Stimulated activated CD4-positive, alpha-beta T cell treated with anti-CD3 and anti-CD28 coated beads, Interleukin-1b, Interleukin-23, amount 100 ng/mL, for 48 hours (primary cell): ENCODE results near the gene C1orf210.
A peak's percentile ranks its signal among the peaks of the same experiment; 100 is the strongest.

Experiments used
- DNase-seq: peaks from one replicate; pipeline ENCODE4 v3.0.0-alpha.2; 2020

Gene C1orf210

GRCh38 chr1:43285269-43285990 is at the start of gene C1orf210:
C1orf210 (minus strand) TSS chr1:43285581; CDS start chr1:43283270, 2,311 bp downstream.
- DNase-seq, result no peak

GRCh38 chr1:43334453-43335205 is 49.2 kb upstream of the C1orf210 start:
- DNase-seq, result no peak

GRCh38 chr1:43331688-43332087 is 46.3 kb upstream of the C1orf210 start:
- DNase-seq, result no peak

GRCh38 chr1:43329995-43330751 is 44.8 kb upstream of the C1orf210 start:
- peak; percentile 74 for DNase-seq

- DNase-seq, result no peak
These were observed 42.3 kb upstream of the C1orf210 start for GRCh38 chr1:43327549-43328292.

GRCh38 chr1:43325381-43325780 is 40.0 kb upstream of the C1orf210 start:
- DNase-seq, result no peak

GRCh38 chr1:43324810-43325209 is 39.4 kb upstream of the C1orf210 start:
- no peak for DNase-seq

GRCh38 chr1:43322506-43322905 is 37.1 kb upstream of the C1orf210 start:
- DNase-seq, result no peak

GRCh38 chr1:43321331-43321891 is 36.0 kb upstream of the C1orf210 start:
- DNase-seq, result no peak

GRCh38 chr1:43319766-43320165 is 34.4 kb upstream of the C1orf210 start:
- no peak for DNase-seq

- DNase-seq, result no peak
These were observed 33.9 kb upstream of the C1orf210 start for GRCh38 chr1:43319288-43319687.

- DNase-seq, result no peak
These were observed 33.5 kb upstream of the C1orf210 start for GRCh38 chr1:43318831-43319230.

- DNase-seq, result no peak
These were observed 32.6 kb upstream of the C1orf210 start for GRCh38 chr1:43317817-43318471.

GRCh38 chr1:43316738-43317520 is 31.5 kb upstream of the C1orf210 start:
- no peak for DNase-seq

GRCh38 chr1:43315963-43316737 is 30.8 kb upstream of the C1orf210 start:
- no peak for DNase-seq

- no peak for DNase-seq
These were observed 30.1 kb upstream of the C1orf210 start for GRCh38 chr1:43315481-43315880.

GRCh38 chr1:43314233-43314632 is 28.9 kb upstream of the C1orf210 start:
- no peak for DNase-seq

- no peak for DNase-seq
These were observed 28.4 kb upstream of the C1orf210 start for GRCh38 chr1:43313771-43314170.

GRCh38 chr1:43312663-43313515 is 27.5 kb upstream of the C1orf210 start:
- DNase-seq, result no peak
